Mesothelial cell of epicardium (in vitro differentiated cells): ENCODE measurements around the gene FIGN. TPM values are rescaled to one million over a fixed set of nuclear protein-coding genes. Genes with fewer than 3 reads are reported as not detected.

Source experiments
- DNase-seq, 2 experiments: peaks; one replicate each; pipeline ENCODE4 v3.0.0; 2021; ENCODE audit warnings: low spot score in 2 of 2; ENCODE audit not compliant: unreplicated experiment in 2 of 2
- H3K27ac Mint-ChIP-seq: 2 replicates; pipeline ENCODE4 v1.8.0; 2021; ENCODE audit warnings: mixed read lengths
- H3K27me3 Mint-ChIP-seq: 2 replicates; pipeline ENCODE4 v1.8.0; 2021; ENCODE audit warnings: low read depth, mixed read lengths
- H3K36me3 Mint-ChIP-seq: 2 replicates; pipeline ENCODE4 v1.8.0; 2021; ENCODE audit warnings: mixed read lengths
- H3K4me1 Mint-ChIP-seq: 2 replicates; pipeline ENCODE4 v1.8.0; 2021; ENCODE audit warnings: mixed read lengths
- H3K4me3 Mint-ChIP-seq: 2 replicates; pipeline ENCODE4 v1.8.0; 2021; ENCODE audit warnings: mild to moderate bottlenecking, moderate library complexity, mixed read lengths
- H3K9me3 Mint-ChIP-seq: 2 replicates; pipeline ENCODE4 v1.8.0; 2021; ENCODE audit warnings: mixed read lengths
- CTCF ChIP-seq: fragments of 200-600 bp; sonication (generic); IDR thresholded peaks from one replicate; pipeline ENCODE4 v1.5.0; 2021; ENCODE audit warnings: antibody characterized with exemption; ENCODE audit not compliant: unreplicated experiment
- total RNA-seq: library from RNA; stranded (reverse); gene quantifications from 3 replicates; pipeline ENCODE4 v1.2.1, GENCODE V29; 2021

The FIGN gene
- total RNA-seq, 1 donor from 2014 or later = 11.5 TPM

GRCh38 chr2:163713534-163714311, 22.1 kb downstream of the FIGN start:
- TF ChIP-seq CTCF = no peak
- no peak for DNase-seq
- H3K9me3 Mint-ChIP-seq = no peaks in the 10 kb centered on the region
- no peaks in the 10 kb centered on the region for H3K36me3 Mint-ChIP-seq
- no peak overlapping the region for H3K27ac Mint-ChIP-seq
- H3K27me3 Mint-ChIP-seq = no peaks in the 10 kb centered on the region
- no peak overlapping the region for H3K4me3 Mint-ChIP-seq
- peaks cover 66% of the 10 kb centered on the region for H3K4me1 Mint-ChIP-seq

GRCh38 chr2:163711699-163712098, 24.1 kb downstream of the FIGN start:
- Mint-ChIP-seq H3K4me1 (peaks cover 52% of the 10 kb centered on the region), H3K9me3 (no peaks in the 10 kb centered on the region)

GRCh38 chr2:163711258-163711657, 24.6 kb downstream of the FIGN start:
- Mint-ChIP-seq H3K27me3 (no peaks in the 10 kb centered on the region), H3K27ac (peak overlapping the region; percentile 27), H3K9me3 (no peaks in the 10 kb centered on the region), H3K4me1 (peaks cover 49% of the 10 kb centered on the region), H3K36me3 (no peaks in the 10 kb centered on the region), H3K4me3 (no peak overlapping the region)
- no peak for TF ChIP-seq CTCF
- DNase-seq = no peak

More at GRCh38 chr2:163711699-163712098, 24.1 kb downstream of the FIGN start:
- TF ChIP-seq CTCF = no peak
- Mint-ChIP-seq H3K27me3 (no peaks in the 10 kb centered on the region), H3K4me3 (no peak overlapping the region), H3K36me3 (no peaks in the 10 kb centered on the region), H3K27ac (no peak overlapping the region)
- no peak for DNase-seq

GRCh38 chr2:163709270-163709669, 26.5 kb downstream of the FIGN start:
- Mint-ChIP-seq H3K27ac (no peak overlapping the region), H3K9me3 (no peaks in the 10 kb centered on the region), H3K4me1 (peaks cover 30% of the 10 kb centered on the region), H3K4me3 (no peak overlapping the region), H3K36me3 (no peaks in the 10 kb centered on the region), H3K27me3 (no peaks in the 10 kb centered on the region)
- TF ChIP-seq CTCF = no peak
- DNase-seq = no peak

- no peaks in the 10 kb centered on the region for H3K9me3 Mint-ChIP-seq
Observed at GRCh38 chr2:163708265-163708664, 27.5 kb downstream of the FIGN start.

More at GRCh38 chr2:163708265-163708664, 27.5 kb downstream of the FIGN start:
- Mint-ChIP-seq H3K36me3 (no peaks in the 10 kb centered on the region), H3K27me3 (no peaks in the 10 kb centered on the region), H3K27ac (no peak overlapping the region), H3K4me1 (peaks cover 25% of the 10 kb centered on the region), H3K4me3 (no peak overlapping the region)
- DNase-seq = no peak
- no peak for TF ChIP-seq CTCF
